DND-41 (cell line): ENCODE data around the gene BASP1.
"Not testable (repeated sequence)": the region's sequence is repeated elsewhere in the genome, so short reads cannot be mapped to it uniquely, and the experiment has no call there.

Experiments used
- CTCF ChIP-seq: IDR thresholded peaks from 2 replicates; pipeline ENCODE4 v1.5.1; 2012; ENCODE audit warnings: borderline replicate concordance, low read length, moderate library complexity, mild to moderate bottlenecking; ENCODE audit not compliant: poor library complexity, severe bottlenecking; ENCODE audit errors: extremely low read depth
- EZH2 ChIP-seq: IDR thresholded peaks from 3 replicates; pipeline ENCODE4 v1.6.1; 2012; ENCODE audit warnings: borderline replicate concordance, low read depth, mild to moderate bottlenecking, moderate library complexity, low read length, inconsistent platforms; ENCODE audit not compliant: severe bottlenecking

- not testable (repeated sequence) for TF ChIP-seq CTCF, EZH2
These were observed 41.6 kb downstream of the BASP1 start for GRCh38 chr5:17259012-17259411.
